ENCODE measurements around the gene NFKBIA.
"Not testable (repeated sequence)": the region's sequence is repeated elsewhere in the genome, so short reads cannot be mapped to it uniquely, and the experiment has no call there.

Gene NFKBIA

GRCh38 chr14:35386673-35387125, 17.9 kb downstream of the NFKBIA start:
- Histone ChIP-seq H3K36me3 (ENCODE audit: control insufficient read depth, insufficient read depth, low read length) (no peaks in the 10 kb centered on the region), H3K4me3 (replicated peaks; ENCODE audit: low read depth, low read length) (no peak overlapping the region), H3K27me3 (replicated peaks; ENCODE audit: control insufficient read depth, insufficient read depth, low read length) (no peaks in the 10 kb centered on the region; the same call in 1 of the 2 replicates)
- TF ChIP-seq, protein P1, sequence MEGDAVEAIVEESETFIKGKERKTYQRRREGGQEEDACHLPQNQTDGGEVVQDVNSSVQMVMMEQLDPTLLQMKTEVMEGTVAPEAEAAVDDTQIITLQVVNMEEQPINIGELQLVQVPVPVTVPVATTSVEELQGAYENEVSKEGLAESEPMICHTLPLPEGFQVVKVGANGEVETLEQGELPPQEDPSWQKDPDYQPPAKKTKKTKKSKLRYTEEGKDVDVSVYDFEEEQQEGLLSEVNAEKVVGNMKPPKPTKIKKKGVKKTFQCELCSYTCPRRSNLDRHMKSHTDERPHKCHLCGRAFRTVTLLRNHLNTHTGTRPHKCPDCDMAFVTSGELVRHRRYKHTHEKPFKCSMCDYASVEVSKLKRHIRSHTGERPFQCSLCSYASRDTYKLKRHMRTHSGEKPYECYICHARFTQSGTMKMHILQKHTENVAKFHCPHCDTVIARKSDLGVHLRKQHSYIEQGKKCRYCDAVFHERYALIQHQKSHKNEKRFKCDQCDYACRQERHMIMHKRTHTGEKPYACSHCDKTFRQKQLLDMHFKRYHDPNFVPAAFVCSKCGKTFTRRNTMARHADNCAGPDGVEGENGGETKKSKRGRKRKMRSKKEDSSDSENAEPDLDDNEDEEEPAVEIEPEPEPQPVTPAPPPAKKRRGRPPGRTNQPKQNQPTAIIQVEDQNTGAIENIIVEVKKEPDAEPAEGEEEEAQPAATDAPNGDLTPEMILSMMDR (IDR thresholded peaks at IDR 0.05; ENCODE audit: insufficient read depth, low read length, poor library complexity, severe bottlenecking) = no peak
- no peak for DNase-seq (ENCODE audit: extremely low read depth, insufficient read length)

- no peak for DNase-seq (ENCODE audit: extremely low read depth, insufficient read length)
- H3K27me3 ChIP-seq (replicated peaks; ENCODE audit: control insufficient read depth, insufficient read depth, low read length) = no peaks in the 10 kb centered on the region; the same call in 1 of the 2 replicates
- no peak overlapping the region for H3K4me3 ChIP-seq (replicated peaks; ENCODE audit: low read depth, low read length)
- TF ChIP-seq, protein P1 (IDR thresholded peaks at IDR 0.05; ENCODE audit: insufficient read depth, low read length, poor library complexity, severe bottlenecking) = no peak
- no peaks in the 10 kb centered on the region for H3K36me3 ChIP-seq (ENCODE audit: control insufficient read depth, insufficient read depth, low read length)
Observed at GRCh38 chr14:35385042-35385839, 19.3 kb downstream of the NFKBIA start.

- no peak overlapping the region for H3K4me3 ChIP-seq (replicated peaks; ENCODE audit: low read depth, low read length)
- TF ChIP-seq, protein P1 (IDR thresholded peaks at IDR 0.05; ENCODE audit: insufficient read depth, low read length, poor library complexity, severe bottlenecking) = no peak
- no peak for DNase-seq (ENCODE audit: extremely low read depth, insufficient read length)
- no peaks in the 10 kb centered on the region; the same call in 1 of the 2 replicates for H3K27me3 ChIP-seq (replicated peaks; ENCODE audit: control insufficient read depth, insufficient read depth, low read length)
- no peaks in the 10 kb centered on the region for H3K36me3 ChIP-seq (ENCODE audit: control insufficient read depth, insufficient read depth, low read length)
Observed at GRCh38 chr14:35384455-35385041, 20.0 kb downstream of the NFKBIA start.

GRCh38 chr14:35383569-35384454, 20.7 kb downstream of the NFKBIA start:
- no peak overlapping the region for H3K4me3 ChIP-seq (replicated peaks; ENCODE audit: low read depth, low read length)
- TF ChIP-seq, protein P1 (IDR thresholded peaks at IDR 0.05; ENCODE audit: insufficient read depth, low read length, poor library complexity, severe bottlenecking) = no peak
- DNase-seq (ENCODE audit: extremely low read depth, insufficient read length) = no peak
- H3K36me3 ChIP-seq (ENCODE audit: control insufficient read depth, insufficient read depth, low read length) = no peaks in the 10 kb centered on the region
- no peaks in the 10 kb centered on the region; the same call in 1 of the 2 replicates for H3K27me3 ChIP-seq (replicated peaks; ENCODE audit: control insufficient read depth, insufficient read depth, low read length)

DNA sequence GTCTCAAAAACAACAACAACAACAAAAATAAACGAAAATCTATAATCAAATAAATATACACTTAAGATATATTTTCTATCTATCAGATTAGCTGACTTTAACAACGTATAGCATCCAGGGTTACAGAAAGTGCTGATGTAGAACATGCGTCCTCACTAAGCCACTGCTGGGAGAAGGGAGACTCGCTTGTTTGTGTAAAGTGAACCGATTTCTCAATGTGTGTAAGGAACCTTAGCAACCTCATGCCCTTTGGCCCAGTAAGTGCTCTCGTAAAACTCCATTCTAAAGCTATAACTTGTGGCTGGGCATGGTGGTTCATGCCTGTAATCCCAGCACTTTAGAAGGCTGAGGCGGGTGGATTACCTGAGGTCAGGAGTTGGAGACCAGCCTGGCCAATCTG, 23.8 kb downstream of the NFKBIA start:
- TF ChIP-seq, protein P1 (IDR thresholded peaks at IDR 0.05; ENCODE audit: insufficient read depth, low read length, poor library complexity, severe bottlenecking) = no peak
- no peak overlapping the region for H3K4me3 ChIP-seq (replicated peaks; ENCODE audit: low read depth, low read length)
- no peak for DNase-seq (ENCODE audit: extremely low read depth, insufficient read length)
- H3K27me3 ChIP-seq (replicated peaks; ENCODE audit: control insufficient read depth, insufficient read depth, low read length) = no peaks in the 10 kb centered on the region; the same call in 1 of the 2 replicates
- no peaks in the 10 kb centered on the region for H3K36me3 ChIP-seq (ENCODE audit: control insufficient read depth, insufficient read depth, low read length)

GRCh38 chr14:35379234-35379933, 25.2 kb downstream of the NFKBIA start:
- not testable (repeated sequence) for H3K36me3 ChIP-seq (ENCODE audit: control insufficient read depth, insufficient read depth, low read length); DNase-seq (ENCODE audit: extremely low read depth, insufficient read length); H3K4me3 ChIP-seq (replicated peaks; ENCODE audit: low read depth, low read length); H3K27me3 ChIP-seq (replicated peaks; ENCODE audit: control insufficient read depth, insufficient read depth, low read length)
